CD4-positive, CD25-positive, alpha-beta regulatory T cell (primary cell): Measurements from ENCODE around the gene CDH2. TPM values are rescaled to one million over a fixed set of nuclear protein-coding genes. Genes with fewer than 3 reads are reported as not detected.

Source experiments
- ATAC-seq, 2 donors: fragments of 150-1000 bp; cut with Tn5 transposase; one replicate each; pipeline ENCODE4 v1.10.0; 2021; ENCODE audit warnings: low read depth in 2 of 2, moderate number of reproducible peaks in 2 of 2, moderate library complexity in 1 of 2
- DNase-seq, 3 donors: peaks; one replicate each; pipeline versions ENCODE4 v3.0.0 to v3.0.0-alpha.2; 2012 to 2022; ENCODE audit warnings: mixed read lengths in 1 of 3
- H3K27ac ChIP-seq: one replicate; pipeline ENCODE4 v1.7.0; 2013; ENCODE audit warnings: mild to moderate bottlenecking, low read length; ENCODE audit not compliant: insufficient read depth, poor library complexity, severe bottlenecking
- H3K27me3 ChIP-seq: one replicate; pipeline ENCODE4 v1.7.0; 2013; ENCODE audit warnings: low read length; ENCODE audit not compliant: control insufficient read depth, insufficient read depth
- H3K36me3 ChIP-seq: one replicate; pipeline ENCODE4 v1.7.0; 2013; ENCODE audit warnings: mild to moderate bottlenecking, low read length, moderate library complexity; ENCODE audit not compliant: control insufficient read depth, insufficient read depth
- H3K4me1 ChIP-seq: 2 replicates; pipeline ENCODE4 v1.7.0; 2013; ENCODE audit warnings: mild to moderate bottlenecking, low read length; ENCODE audit not compliant: insufficient read depth, control insufficient read depth, poor library complexity, severe bottlenecking
- H3K4me3 ChIP-seq: one replicate; pipeline ENCODE4 v1.7.0; 2013; ENCODE audit warnings: low read depth, mild to moderate bottlenecking, low read length, moderate library complexity
- H3K9me3 ChIP-seq, 2 experiments: 1 replicate in 1 of 2; 2 replicates in 1 of 2; pipeline ENCODE4 v1.7.0; 2013; ENCODE audit warnings: low read length in 2 of 2, mild to moderate bottlenecking in 1 of 2, moderate library complexity in 1 of 2; ENCODE audit not compliant: control insufficient read depth in 2 of 2
- H3K27ac Mint-ChIP-seq, 3 donors: one replicate each; pipeline ENCODE4 v1.8.0; 2020 to 2022; ENCODE audit warnings: mild to moderate bottlenecking in 3 of 3, mixed read lengths in 3 of 3, moderate library complexity in 2 of 3
- H3K27me3 Mint-ChIP-seq: one replicate; pipeline ENCODE4 v1.8.0; 2022; ENCODE audit warnings: mild to moderate bottlenecking, mixed read lengths
- H3K36me3 Mint-ChIP-seq: one replicate; pipeline ENCODE4 v1.8.0; 2020; ENCODE audit warnings: mixed read lengths
- H3K4me1 Mint-ChIP-seq, 4 donors: one replicate each; pipeline ENCODE4 v1.8.0; 2020 to 2022; ENCODE audit warnings: mixed read lengths in 4 of 4, mild to moderate bottlenecking in 1 of 4
- H3K4me3 Mint-ChIP-seq, 4 donors: one replicate each; pipeline ENCODE4 v1.8.0; 2020 to 2022; ENCODE audit warnings: mild to moderate bottlenecking in 4 of 4, mixed read lengths in 4 of 4, moderate library complexity in 3 of 4
- H3K9me3 Mint-ChIP-seq, 7 donors: one replicate each; pipeline ENCODE4 v1.8.0; 2020 to 2022; ENCODE audit warnings: mixed read lengths in 7 of 7, mild to moderate bottlenecking in 3 of 7, moderate library complexity in 2 of 7
- polyA plus RNA-seq, 4 donors: library from polyadenylated mRNA; unstranded; fragments of 300-500 nt; fragmentation: Illumina TruSeq; gene quantifications; one replicate each; pipeline ENCODE4 v1.2.3, GENCODE V29; 2021
- total RNA-seq: library from RNA; stranded (reverse); gene quantifications from one replicate; pipeline ENCODE4 v1.2.3, GENCODE V29; 2022

The CDH2 gene
- total and polyA plus RNA-seq, 5 donors from 2014 or later: not detected

DNA sequence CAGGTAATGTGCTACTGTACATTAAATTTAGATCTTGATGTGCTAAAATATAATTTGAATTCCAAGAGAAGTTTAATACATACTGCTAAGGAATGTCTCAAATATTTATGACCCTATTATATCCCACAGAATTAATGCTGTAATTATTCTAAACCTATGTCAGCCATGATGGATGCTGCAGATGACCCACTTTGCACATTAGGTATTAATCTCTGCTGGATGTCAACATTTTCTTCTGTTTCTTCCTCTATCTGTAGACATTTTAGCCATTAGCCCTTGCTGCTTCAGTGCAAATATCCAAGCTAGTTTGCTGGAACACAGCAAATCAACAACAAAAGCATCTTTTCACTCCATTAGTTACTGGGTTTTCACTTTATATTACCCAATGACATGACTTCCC lies 164.6 kb downstream of the CDH2 start:
- no peak overlapping the region for H3K27ac ChIP-seq
- H3K27me3 ChIP-seq: no peaks in the 10 kb centered on the region
- H3K4me1 ChIP-seq: no peaks in the 10 kb centered on the region
- no peaks in the 10 kb centered on the region for H3K4me1 Mint-ChIP-seq
- H3K9me3 Mint-ChIP-seq: peaks cover 0 to 12% (median 5%) of the 10 kb centered on the region in 7 donors
- H3K4me3 Mint-ChIP-seq: no peak overlapping the region
- no peaks in the 10 kb centered on the region for H3K36me3 Mint-ChIP-seq
- H3K27me3 Mint-ChIP-seq: no peaks in the 10 kb centered on the region
- ATAC-seq (no peak), DNase-seq (no peak)
- H3K27ac Mint-ChIP-seq: no peak overlapping the region
- H3K9me3 ChIP-seq: peaks cover 0 to 3% of the 10 kb centered on the region in 2 experiments
- H3K36me3 ChIP-seq: no peaks in the 10 kb centered on the region
- H3K4me3 ChIP-seq: no peak overlapping the region

DNA sequence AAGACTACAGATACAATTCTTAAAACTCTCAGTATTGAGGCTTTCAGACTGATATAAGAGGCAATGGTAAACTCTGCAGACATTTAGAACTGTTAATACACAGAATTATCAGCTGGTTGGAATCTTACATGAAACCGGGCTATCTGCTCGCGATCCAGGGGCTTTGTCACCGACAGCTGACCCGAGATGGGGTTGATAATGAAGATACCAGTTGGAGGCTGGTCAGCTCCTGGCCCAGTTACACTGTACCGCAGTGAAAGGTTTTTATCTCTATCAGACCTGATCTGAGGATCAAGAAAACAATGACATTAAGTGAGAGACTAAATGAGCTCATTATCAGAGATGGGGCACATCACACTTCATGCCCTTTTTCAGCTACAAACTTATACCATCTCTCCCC lies 167.3 kb downstream of the CDH2 start:
- Mint-ChIP-seq H3K27ac (no peak overlapping the region), H3K9me3 (peaks cover 0 to 9% (median 6%) of the 10 kb centered on the region in 7 donors), H3K4me1 (no peaks in the 10 kb centered on the region), H3K4me3 (no peak overlapping the region), H3K36me3 (no peaks in the 10 kb centered on the region), H3K27me3 (no peaks in the 10 kb centered on the region)
- no peak overlapping the region for H3K27ac ChIP-seq
- no peaks in the 10 kb centered on the region for H3K4me1 ChIP-seq
- DNase-seq: no peak
- no peaks in the 10 kb centered on the region for H3K9me3 ChIP-seq
- H3K4me3 ChIP-seq: no peak overlapping the region
- H3K36me3 ChIP-seq: no peaks in the 10 kb centered on the region
- no peaks in the 10 kb centered on the region for H3K27me3 ChIP-seq
- ATAC-seq: no peak

DNA sequence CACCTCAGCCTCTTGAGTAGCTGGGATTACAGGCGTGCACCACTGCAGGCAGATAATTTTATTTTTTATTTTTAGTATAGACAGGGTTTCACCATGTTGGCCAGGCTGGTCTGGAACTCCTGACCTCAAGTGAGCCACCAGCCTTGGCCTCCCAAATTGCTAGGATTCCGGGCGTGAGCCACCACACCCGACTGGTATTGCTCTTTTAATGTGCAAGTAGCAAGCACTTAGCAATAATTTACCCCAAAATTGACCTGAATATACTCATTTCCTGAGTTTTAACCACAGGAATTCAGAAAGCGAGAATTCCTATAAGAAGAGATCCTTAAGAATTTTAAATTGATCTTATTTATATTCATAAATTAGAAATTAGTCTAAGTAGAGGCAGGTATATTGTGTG lies 169.1 kb downstream of the CDH2 start:
- H3K36me3 ChIP-seq: no peaks in the 10 kb centered on the region
- H3K9me3 ChIP-seq: no peaks in the 10 kb centered on the region
- H3K27me3 ChIP-seq: no peaks in the 10 kb centered on the region
- peaks cover 0 to 15% (median 5%) of the 10 kb centered on the region in 7 donors for H3K9me3 Mint-ChIP-seq
- H3K27ac ChIP-seq: no peak overlapping the region
- H3K4me1 Mint-ChIP-seq: no peaks in the 10 kb centered on the region
- no peak overlapping the region for H3K4me3 Mint-ChIP-seq
- no peak overlapping the region for H3K4me3 ChIP-seq
- no peak for ATAC-seq
- no peaks in the 10 kb centered on the region for H3K27me3 Mint-ChIP-seq
- H3K36me3 Mint-ChIP-seq: no peaks in the 10 kb centered on the region
- no peaks in the 10 kb centered on the region for H3K4me1 ChIP-seq
- DNase-seq: no peak
- H3K27ac Mint-ChIP-seq: no peak overlapping the region

DNA sequence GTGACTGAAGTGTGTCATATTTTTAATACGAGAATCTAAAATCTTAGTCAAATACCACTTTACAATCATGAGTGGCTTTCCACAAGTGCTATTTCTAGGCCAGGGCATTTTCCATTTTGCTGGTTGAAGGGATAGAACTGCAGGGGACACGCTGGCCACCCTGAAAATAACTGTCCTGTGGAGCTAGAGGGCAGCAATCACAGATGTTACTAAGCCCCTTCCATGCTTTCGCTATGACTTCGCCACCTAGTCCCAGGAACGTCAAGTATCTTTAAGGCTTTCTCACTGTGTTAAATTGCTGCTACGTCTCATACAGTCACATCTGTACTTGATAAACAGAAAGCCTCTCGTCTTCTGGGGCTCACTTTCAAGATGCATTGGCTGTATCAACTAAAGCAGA lies 171.8 kb downstream of the CDH2 start:
- DNase-seq (no peak), ATAC-seq (no peak)
- H3K36me3 ChIP-seq: no peaks in the 10 kb centered on the region
- H3K9me3 ChIP-seq: no peaks in the 10 kb centered on the region
- no peak overlapping the region for H3K4me3 ChIP-seq
- no peaks in the 10 kb centered on the region for H3K4me1 ChIP-seq
- H3K36me3 Mint-ChIP-seq: no peaks in the 10 kb centered on the region
- no peak overlapping the region for H3K27ac ChIP-seq
- no peak overlapping the region for H3K4me3 Mint-ChIP-seq
- H3K27me3 ChIP-seq: no peaks in the 10 kb centered on the region
- peaks cover 0 to 20% (median 4%) of the 10 kb centered on the region in 7 donors for H3K9me3 Mint-ChIP-seq
- H3K4me1 Mint-ChIP-seq: no peaks in the 10 kb centered on the region
- no peaks in the 10 kb centered on the region for H3K27me3 Mint-ChIP-seq
- H3K27ac Mint-ChIP-seq: no peak overlapping the region

DNA sequence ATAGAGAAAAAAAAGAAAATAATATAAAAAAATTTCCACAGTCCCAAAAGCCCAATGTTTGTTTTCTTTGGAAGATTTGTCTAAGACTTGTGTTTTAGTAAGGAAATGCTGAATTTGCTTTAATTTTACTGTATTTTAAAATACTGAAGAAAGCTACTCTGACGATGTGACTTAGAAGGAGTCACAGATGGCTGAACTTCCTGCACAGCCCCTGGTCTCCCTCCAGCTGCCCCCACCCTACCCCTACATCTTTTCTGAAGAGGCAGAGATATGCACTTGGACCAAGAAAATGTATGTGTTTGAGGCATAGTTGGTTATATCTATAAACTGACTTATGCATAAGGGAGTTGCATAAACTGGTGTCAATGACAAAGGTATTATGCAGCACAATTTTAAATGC lies 172.3 kb downstream of the CDH2 start:
- Mint-ChIP-seq H3K9me3 (peaks cover 0 to 20% (median 4%) of the 10 kb centered on the region in 7 donors), H3K27ac (no peak overlapping the region), H3K27me3 (no peaks in the 10 kb centered on the region), H3K4me1 (no peaks in the 10 kb centered on the region), H3K36me3 (no peaks in the 10 kb centered on the region), H3K4me3 (no peak overlapping the region)
- Histone ChIP-seq H3K4me3 (no peak overlapping the region), H3K9me3 (no peaks in the 10 kb centered on the region), H3K4me1 (no peaks in the 10 kb centered on the region), H3K36me3 (no peaks in the 10 kb centered on the region), H3K27ac (no peak overlapping the region), H3K27me3 (no peaks in the 10 kb centered on the region)
- ATAC-seq (no peak), DNase-seq (no peak)

DNA sequence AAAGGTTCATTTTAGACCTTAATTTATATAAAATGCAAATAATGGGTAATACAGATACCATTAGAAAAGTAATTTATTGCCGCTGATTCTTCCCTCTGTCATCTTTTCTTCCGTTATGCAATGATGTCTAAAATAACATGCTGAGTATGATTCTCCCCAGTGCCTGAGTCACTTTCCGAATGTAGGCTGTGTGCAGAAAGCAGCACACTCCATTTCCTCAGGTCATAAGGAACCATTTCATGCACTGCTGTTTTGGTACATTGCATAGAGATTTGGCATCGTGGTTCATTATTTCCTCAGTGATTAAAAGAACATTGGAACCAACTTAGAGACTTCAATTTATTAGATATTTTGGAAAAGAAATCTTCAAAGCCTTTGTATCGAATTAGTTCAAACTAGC lies 173.5 kb downstream of the CDH2 start:
- DNase-seq: no peak
- H3K36me3 Mint-ChIP-seq: no peaks in the 10 kb centered on the region
- ATAC-seq: no peak
- H3K4me3 ChIP-seq: no peak overlapping the region
- no peaks in the 10 kb centered on the region for H3K4me1 ChIP-seq
- H3K36me3 ChIP-seq: no peaks in the 10 kb centered on the region
- H3K4me3 Mint-ChIP-seq: no peak overlapping the region
- H3K4me1 Mint-ChIP-seq: no peaks in the 10 kb centered on the region
- no peak overlapping the region for H3K27ac Mint-ChIP-seq
- no peak overlapping the region for H3K27ac ChIP-seq
- H3K9me3 ChIP-seq: no peaks in the 10 kb centered on the region
- H3K27me3 ChIP-seq: no peaks in the 10 kb centered on the region
- peaks cover 0 to 26% (median 8%) of the 10 kb centered on the region in 7 donors for H3K9me3 Mint-ChIP-seq
- no peaks in the 10 kb centered on the region for H3K27me3 Mint-ChIP-seq

DNA sequence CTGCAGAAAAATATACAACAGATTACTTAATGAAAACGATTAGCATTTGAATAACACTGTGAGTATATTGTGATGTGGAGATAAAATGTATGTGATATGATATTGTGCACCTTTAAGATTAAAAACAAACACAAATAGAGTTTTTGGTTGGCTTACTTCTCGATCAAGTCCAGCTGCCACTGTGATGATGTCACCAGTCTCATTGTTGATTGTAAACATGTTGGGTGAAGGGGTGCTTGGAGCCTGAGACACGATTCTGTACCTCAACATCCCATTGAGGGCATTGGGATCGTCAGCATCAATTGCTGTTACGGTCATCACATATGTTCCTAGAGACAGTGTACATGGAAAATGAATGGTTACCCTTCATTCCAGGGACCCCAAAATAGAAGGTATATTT lies 174.1 kb downstream of the CDH2 start:
- ATAC-seq: no peak
- no peak for DNase-seq
- no peaks in the 10 kb centered on the region for H3K4me1 ChIP-seq
- Mint-ChIP-seq H3K9me3 (peaks cover 0 to 31% (median 12%) of the 10 kb centered on the region in 7 donors), H3K4me3 (no peak overlapping the region), H3K36me3 (no peaks in the 10 kb centered on the region), H3K4me1 (no peaks in the 10 kb centered on the region), H3K27ac (no peak overlapping the region), H3K27me3 (no peaks in the 10 kb centered on the region)
- no peak overlapping the region for H3K4me3 ChIP-seq
- H3K27ac ChIP-seq: no peak overlapping the region
- H3K9me3 ChIP-seq: no peaks in the 10 kb centered on the region
- H3K36me3 ChIP-seq: no peaks in the 10 kb centered on the region
- no peaks in the 10 kb centered on the region for H3K27me3 ChIP-seq

DNA sequence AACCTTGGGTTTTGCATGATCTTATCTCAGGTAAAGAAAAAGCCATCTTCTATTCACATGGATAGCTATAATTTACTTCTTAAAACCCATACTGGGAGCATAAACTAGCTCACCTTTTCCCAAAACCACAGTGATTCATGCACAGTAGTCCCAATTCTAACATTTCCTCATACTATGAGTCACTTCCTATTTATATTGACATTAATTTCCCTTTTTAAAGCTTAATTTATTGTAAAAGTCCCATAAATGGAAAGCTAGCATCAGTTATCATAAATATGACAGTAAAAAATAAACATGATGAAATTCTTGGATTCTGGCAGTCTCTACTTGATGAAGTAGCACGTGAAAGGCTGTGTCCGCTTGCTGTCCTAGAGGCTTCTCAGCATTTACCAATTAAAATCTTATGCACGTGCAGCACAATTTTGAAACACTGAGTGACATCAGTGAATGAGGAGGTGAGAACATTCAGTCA lies 180.1 kb downstream of the CDH2 start:
- Mint-ChIP-seq H3K4me3 (no peak overlapping the region), H3K9me3 (peaks cover 2 to 30% (median 10%) of the 10 kb centered on the region in 7 donors), H3K36me3 (no peaks in the 10 kb centered on the region), H3K27me3 (no peaks in the 10 kb centered on the region), H3K4me1 (no peaks in the 10 kb centered on the region), H3K27ac (no peak overlapping the region)
- DNase-seq: no peak
- Histone ChIP-seq H3K27ac (no peak overlapping the region), H3K4me3 (no peak overlapping the region), H3K36me3 (no peaks in the 10 kb centered on the region), H3K9me3 (no peaks in the 10 kb centered on the region), H3K27me3 (no peaks in the 10 kb centered on the region), H3K4me1 (no peaks in the 10 kb centered on the region)
- ATAC-seq: no peak
